Measurements from ENCODE around the gene GMCL2. TPM values are rescaled to one million over a fixed set of nuclear protein-coding genes. Genes with fewer than 3 reads are reported as not detected.

The GMCL2 gene
- total and polyA plus RNA-seq, 9 of the 15 experiments (the other 6 are each of a cell fraction or from before 2014, with no cell fraction given), result 0.04 TPM; not detected in 8

GRCh38 chr5:178232124-178232919 lies 45.2 kb upstream of the GMCL2 start, which contains the start of gene PHYKPL (continued):
- no peak for TF ChIP-seq MED1 (CRISPR knock-in tag; IDR thresholded peaks at IDR 0.05; ENCODE audit: borderline replicate concordance)
- no peak for TF ChIP-seq ZNF165 (CRISPR knock-in tag; IDR thresholded peaks at IDR 0.05; ENCODE audit: borderline replicate concordance)
- no peak for TF ChIP-seq BRD9 (IDR thresholded peaks at IDR 0.05; ENCODE audit: low read depth, partially characterized antibody)
- TF ChIP-seq MEF2D (tag; conservative IDR thresholded peaks at IDR 0.05; ENCODE audit: low read depth), result no peak
- peak; percentile 95 for TF ChIP-seq GMEB1 (CRISPR knock-in tag; IDR thresholded peaks at IDR 0.05)
- no peak for TF ChIP-seq RFX5 (IDR thresholded peaks at IDR 0.05; ENCODE audit: low read depth, low read length)
- no peak for TF ChIP-seq PTRF (tag; IDR thresholded peaks at IDR 0.05)
- no peak for TF ChIP-seq ZNF778 (CRISPR knock-in tag; IDR thresholded peaks at IDR 0.05)
- TF ChIP-seq RBFOX2 (IDR thresholded peaks at IDR 0.05; ENCODE audit: low read depth, low read length), result peak; percentile 86
- TF ChIP-seq ZNF408 (CRISPR knock-in tag; IDR thresholded peaks at IDR 0.05; ENCODE audit: low read depth), result no peak
- no peak for TF ChIP-seq OTX1 (CRISPR knock-in tag; IDR thresholded peaks at IDR 0.05)
- TF ChIP-seq KAT2B (IDR thresholded peaks at IDR 0.05; ENCODE audit: low read depth, low read length), result no peak
- peak; percentile 38 for TF ChIP-seq POLR2B (IDR thresholded peaks at IDR 0.05; ENCODE audit: low read depth, partially characterized antibody)
- no peak for TF ChIP-seq ARID3A (IDR thresholded peaks at IDR 0.05; ENCODE audit: borderline replicate concordance, low read depth, low read length)
- TF ChIP-seq ZNF609 (CRISPR knock-in tag; IDR thresholded peaks at IDR 0.05; ENCODE audit: borderline replicate concordance), result no peak
- TF ChIP-seq ARHGAP35 (IDR thresholded peaks at IDR 0.05; ENCODE audit: partially characterized antibody), result no peak
- no peak for TF ChIP-seq ARID2 (IDR thresholded peaks at IDR 0.05)
- TF ChIP-seq ARID1B (IDR thresholded peaks at IDR 0.05), result no peak

All from K562 (cell line).